ENCODE results near the gene PPARG.

DNA sequence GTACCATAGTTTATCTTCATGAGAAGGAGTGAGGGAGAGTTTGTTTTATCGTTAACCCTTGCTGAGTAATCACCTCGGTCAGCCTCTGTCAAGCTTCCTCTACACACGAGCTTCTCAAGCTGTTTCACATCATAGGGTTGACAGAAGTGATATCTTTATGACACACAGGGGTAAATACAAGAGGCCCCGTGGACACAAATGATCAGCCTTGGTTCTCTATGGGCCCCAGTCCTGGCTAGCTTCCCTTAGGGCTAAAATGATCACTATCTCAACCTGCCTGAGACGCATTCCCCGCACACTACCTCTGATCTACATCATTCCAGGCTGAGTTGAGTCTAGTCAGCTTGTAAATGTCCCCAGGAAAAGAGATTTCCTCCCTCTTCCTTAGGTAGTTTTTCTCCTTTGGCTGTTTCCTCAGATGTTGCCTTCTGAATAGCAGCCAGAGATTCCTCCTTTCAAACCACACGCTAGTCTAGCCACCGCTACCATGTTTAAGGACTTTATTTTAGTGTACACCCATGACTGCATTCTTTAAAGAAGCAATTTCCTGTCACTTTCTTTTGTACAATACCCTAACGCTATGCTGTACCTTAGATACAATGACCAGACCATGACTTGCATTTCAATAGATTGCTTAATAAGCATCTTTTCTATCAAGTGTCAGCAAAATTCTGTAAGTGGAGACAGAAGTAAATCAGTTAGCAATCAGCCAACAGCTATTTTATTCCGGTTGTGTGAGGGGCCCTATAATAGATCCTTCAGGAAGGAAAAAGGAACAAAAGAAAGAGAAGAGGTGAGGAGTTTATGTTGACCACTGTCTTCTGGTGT is 35.1 kb upstream of the PPARG start:
- TF ChIP-seq CTCF (IDR thresholded peaks at IDR 0.05 in 8 of 11, conservative IDR thresholded peaks at IDR 0.05 in 3 of 11) (no peak), POLR2A (IDR thresholded peaks at IDR 0.05) (no peak)

Measured in spleen (tissue), 7 donors.